22Rv1 (cell line): ENCODE data around the gene FANCC.

Experiments used
- ZFX ChIP-seq: fragments of 450-650 bp; IDR thresholded peaks from 2 replicates; pipeline ENCODE4 v1.6.1; 2017; ENCODE audit warnings: antibody characterized with exemption, borderline replicate concordance
- TF ChIP-seq, protein P1 (sequence below): fragments of 450-650 bp; IDR thresholded peaks from 2 replicates; pipeline ENCODE4 v1.5.1; 2017; ENCODE audit warnings: mild to moderate bottlenecking

DNA sequence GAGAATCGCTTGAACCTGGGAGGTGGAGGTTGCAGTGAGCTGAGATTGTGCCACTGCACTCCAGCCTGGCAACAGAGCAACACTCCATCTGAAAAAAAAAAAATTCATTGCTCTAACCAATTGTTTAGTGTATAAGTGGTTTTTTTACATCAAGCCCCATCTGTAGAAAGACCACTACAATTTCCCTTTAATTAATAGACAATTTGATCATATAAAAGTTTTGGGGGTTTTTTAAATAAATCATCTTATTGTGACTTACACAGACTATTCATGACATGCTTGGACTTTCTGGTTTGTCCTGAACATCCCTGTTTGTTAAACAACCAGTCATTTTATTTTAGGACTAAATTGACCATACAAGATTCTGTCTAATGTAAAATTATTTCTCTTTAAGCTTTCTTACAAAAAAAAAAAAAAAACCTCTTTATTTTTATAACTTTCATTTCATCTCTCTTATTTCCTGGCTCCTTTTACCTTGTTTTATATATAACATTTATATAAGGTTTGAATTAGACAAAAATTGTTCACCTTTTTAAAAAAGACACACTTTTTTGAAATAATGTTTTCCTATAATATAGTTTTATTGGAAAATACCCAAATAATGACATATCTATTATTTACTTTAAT lies 9.8 kb upstream of the FANCC start:
- TF ChIP-seq, protein P1, sequence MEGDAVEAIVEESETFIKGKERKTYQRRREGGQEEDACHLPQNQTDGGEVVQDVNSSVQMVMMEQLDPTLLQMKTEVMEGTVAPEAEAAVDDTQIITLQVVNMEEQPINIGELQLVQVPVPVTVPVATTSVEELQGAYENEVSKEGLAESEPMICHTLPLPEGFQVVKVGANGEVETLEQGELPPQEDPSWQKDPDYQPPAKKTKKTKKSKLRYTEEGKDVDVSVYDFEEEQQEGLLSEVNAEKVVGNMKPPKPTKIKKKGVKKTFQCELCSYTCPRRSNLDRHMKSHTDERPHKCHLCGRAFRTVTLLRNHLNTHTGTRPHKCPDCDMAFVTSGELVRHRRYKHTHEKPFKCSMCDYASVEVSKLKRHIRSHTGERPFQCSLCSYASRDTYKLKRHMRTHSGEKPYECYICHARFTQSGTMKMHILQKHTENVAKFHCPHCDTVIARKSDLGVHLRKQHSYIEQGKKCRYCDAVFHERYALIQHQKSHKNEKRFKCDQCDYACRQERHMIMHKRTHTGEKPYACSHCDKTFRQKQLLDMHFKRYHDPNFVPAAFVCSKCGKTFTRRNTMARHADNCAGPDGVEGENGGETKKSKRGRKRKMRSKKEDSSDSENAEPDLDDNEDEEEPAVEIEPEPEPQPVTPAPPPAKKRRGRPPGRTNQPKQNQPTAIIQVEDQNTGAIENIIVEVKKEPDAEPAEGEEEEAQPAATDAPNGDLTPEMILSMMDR: no peak
- no peak for TF ChIP-seq ZFX
